Measurements from ENCODE around the gene RBM27.

- no peak for TF ChIP-seq POLR2AphosphoS5 (IDR thresholded peaks at IDR 0.05; ENCODE audit: low read depth, low read length)
- TF ChIP-seq TAF1 (IDR thresholded peaks at IDR 0.05; ENCODE audit: borderline replicate concordance, insufficient read depth, low read length): no peak
- no peak for TF ChIP-seq SIN3A (IDR thresholded peaks at IDR 0.05; ENCODE audit: borderline replicate concordance, insufficient read depth, low read length)
- TF ChIP-seq REST (IDR thresholded peaks at IDR 0.05; ENCODE audit: insufficient read depth in 1 of 2, low read depth in 2 of 2, low read length in 2 of 2): no peak
- TF ChIP-seq FOXP2 (optimal IDR thresholded peaks at IDR 0.05; ENCODE audit: borderline replicate concordance, extremely low read depth, extremely low read length, insufficient read depth): no peak
These were observed 2.2 kb downstream of the RBM27 start for GRCh38 chr5:146205499-146206202.

Data from PFSK-1 (cell line).